Medulla oblongata (tissue), 1 donor: ENCODE measurements around the gene TIMM22.
A peak's percentile ranks its signal among the peaks of the same experiment; 100 is the strongest.
"Not testable (repeated sequence)": the region's sequence is repeated elsewhere in the genome, so short reads cannot be mapped to it uniquely, and the experiment has no call there.

Experiments used
- DNase-seq: peaks from one replicate; pipeline ENCODE4 v3.0.0-alpha.2; 2015; ENCODE audit errors: extremely low spot score

TIMM22 gene

DNA sequence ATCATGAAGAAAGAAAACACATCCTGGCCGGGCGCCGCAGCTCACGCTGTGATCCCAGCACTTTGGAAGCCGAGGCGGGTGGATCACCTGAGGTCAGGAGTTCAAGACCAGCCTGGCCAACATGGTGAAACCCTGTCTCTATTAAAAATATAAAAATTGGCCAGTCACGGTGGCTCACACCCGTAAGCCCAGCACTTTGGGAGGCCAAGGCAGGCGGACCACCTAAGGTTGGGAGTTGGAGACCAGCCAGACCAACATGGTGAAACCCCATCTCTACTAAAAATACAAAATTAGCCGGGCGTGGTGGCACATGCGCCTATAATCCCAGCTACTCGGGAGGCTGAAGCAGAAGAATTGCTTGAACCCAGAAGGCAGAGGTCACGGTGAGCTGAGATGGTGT lies 25.1 kb upstream of the TIMM22 start:
- DNase-seq = not testable (repeated sequence)

DNA sequence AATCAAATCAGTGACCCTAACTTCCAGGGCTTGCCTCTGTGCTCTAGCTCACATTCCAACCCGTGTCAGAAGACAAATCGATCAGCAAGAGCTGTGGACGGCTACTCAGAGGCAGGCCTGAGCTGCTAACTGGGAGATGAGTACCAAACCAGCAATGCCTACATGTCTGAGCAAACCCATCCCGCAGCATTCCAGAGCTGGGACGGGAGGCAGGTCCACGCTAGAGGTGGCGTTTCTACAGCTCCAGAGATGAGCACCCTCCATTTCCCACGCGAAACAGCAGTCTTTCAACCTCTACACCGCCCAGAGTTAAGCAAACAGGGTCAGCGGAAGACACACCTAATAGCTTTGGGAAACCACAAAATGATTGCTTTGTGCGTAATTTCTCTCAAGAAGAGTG lies 23.9 kb upstream of the TIMM22 start:
- no peak for DNase-seq

DNA sequence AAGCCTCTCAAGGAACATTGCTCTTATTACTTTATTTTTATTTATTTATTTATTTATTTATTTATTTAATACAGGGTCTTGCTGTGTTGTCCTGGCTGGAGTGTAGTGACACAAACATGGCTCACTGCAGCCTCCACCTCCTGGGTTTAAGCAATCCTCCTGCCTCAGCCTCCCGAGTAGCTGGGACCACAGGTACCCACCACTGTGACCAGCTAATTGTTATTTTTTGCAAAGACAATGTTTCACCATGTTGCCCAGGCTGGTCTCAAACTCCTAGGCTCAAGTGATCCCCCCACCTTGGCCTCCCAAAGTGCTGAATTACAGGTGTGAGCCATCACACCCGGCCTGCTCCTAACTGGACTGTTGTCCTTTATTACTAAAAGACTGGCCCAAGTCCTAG lies 22.2 kb upstream of the TIMM22 start:
- DNase-seq = not testable (repeated sequence)

DNA sequence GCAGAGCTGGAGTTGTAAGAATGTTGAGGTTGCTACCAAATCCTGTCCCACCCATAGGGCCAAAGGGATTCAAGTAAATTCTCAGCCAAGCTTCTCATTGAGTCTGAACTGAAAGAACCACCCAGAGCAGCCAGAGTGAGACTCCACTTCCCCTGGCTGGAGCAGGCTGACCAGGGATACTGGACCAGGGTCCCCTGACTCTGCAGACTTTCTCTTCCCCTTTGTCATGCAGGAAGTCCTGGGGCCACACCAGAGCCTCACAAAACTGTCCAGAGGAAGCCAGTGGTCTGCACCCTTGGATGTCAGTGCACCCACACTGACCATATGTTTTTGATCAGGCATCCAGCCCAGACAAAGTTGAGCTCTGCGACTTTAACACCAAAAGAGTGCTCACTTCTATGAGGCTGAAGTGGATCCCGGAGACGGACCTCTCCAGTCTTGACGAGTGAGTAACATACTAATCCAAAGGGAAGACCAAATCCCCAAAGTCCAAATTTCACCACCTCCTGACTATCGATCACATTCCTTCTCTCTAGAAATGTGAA lies 21.5 kb upstream of the TIMM22 start:
- DNase-seq = peak; percentile 67

DNA sequence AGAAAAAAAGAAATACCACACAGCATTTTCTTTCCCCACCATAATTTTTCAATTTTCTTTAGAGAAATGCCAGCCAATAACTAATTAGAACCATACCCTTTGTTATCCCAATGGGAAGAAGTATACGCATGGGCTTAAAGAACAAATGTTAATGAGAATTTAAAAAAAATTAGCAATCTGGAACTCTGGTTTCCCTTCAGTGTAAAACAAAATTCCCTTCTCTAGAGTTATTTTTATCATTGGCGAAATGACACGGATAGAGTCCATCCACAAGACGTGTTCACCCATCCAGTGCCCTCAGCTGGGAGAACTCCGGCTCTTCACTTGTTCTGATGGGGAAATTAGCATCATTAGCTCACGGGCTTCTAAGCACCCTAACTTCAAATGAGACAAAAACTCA lies 20.6 kb upstream of the TIMM22 start:
- no peak for DNase-seq

DNA sequence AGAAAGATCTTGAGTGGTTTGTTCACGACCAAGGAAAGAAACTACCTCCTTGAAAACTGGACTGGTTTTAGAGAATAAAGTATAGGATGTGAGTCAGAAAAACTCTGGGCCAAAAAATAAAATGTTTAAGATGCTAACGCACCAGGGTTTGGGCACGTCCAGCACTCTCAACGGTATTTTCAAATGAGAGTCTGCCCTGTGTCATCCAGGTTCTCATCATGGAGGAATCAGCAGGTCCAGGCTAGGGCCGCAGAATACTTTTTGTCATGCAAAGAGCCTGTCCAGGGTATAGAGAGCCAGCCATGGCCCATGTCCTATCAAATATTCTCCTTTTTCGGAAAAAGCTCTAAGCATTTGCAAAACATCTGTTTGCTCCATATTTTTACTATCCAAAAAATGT lies 19.8 kb upstream of the TIMM22 start:
- no peak for DNase-seq

DNA sequence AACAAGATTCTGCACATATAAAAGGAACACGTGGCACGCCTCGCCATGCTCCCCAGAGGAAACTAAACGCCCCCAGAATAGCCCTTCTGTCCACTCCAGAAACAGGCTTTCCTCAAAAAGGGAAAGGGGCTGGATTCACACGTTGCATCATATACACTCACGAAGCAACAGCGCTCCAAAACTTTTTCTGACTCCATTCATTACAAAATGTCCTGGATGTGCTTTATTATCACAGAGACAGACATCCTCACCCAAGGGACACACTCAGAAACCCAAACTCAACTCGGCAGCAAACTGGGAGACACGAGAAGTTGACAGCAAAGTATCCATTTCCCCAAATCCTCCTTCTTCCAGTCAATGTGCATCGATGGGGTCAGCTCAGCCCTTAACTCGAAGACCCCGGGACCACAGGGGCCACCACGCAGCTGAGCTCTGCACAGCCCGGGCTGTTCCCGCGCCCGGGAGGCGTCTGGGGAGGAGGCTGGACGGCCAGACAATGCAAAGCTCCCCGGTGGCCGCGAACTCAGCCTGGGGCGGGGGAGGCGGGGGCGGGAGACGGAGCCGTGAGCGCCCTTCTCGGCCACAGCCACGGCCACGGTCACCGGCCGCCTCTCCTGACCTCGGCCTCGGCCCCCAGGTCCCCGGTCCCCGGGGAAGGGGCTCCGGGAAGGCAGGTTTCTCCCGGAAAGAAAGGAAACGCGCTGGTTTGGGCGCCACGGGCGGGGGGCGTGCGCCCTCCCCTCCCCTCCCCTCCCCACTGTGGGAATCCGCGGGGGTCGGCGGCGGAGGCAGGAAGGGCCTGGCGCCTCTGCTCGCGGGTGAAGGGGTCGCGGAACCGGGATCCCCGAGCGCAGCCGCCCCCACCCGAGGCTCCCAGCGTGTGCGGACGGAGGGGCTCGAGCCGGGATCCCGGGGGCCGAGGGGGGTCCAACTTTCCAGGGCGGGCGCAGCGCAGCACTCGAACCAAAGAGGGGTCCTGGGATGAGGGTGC lies 18.5 kb upstream of the TIMM22 start:
- DNase-seq = no peak

DNA sequence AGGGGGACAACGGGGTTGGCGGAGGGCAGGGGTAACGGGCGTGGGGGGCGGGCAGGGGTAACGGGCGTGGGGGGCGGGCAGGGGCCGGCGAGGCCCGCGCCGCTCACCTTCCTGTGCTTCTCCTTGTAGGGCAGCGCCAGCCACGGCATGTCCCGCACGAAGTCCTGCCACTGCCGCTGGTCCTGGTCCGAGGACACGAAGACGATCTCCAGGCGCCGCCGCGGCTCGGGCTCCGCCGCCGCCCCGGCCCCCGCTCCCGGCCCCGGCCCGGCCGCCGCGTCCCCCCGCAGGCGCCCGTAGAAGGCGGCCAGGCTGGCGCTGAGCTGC lies 17.8 kb upstream of the TIMM22 start:
- no peak for DNase-seq

DNA sequence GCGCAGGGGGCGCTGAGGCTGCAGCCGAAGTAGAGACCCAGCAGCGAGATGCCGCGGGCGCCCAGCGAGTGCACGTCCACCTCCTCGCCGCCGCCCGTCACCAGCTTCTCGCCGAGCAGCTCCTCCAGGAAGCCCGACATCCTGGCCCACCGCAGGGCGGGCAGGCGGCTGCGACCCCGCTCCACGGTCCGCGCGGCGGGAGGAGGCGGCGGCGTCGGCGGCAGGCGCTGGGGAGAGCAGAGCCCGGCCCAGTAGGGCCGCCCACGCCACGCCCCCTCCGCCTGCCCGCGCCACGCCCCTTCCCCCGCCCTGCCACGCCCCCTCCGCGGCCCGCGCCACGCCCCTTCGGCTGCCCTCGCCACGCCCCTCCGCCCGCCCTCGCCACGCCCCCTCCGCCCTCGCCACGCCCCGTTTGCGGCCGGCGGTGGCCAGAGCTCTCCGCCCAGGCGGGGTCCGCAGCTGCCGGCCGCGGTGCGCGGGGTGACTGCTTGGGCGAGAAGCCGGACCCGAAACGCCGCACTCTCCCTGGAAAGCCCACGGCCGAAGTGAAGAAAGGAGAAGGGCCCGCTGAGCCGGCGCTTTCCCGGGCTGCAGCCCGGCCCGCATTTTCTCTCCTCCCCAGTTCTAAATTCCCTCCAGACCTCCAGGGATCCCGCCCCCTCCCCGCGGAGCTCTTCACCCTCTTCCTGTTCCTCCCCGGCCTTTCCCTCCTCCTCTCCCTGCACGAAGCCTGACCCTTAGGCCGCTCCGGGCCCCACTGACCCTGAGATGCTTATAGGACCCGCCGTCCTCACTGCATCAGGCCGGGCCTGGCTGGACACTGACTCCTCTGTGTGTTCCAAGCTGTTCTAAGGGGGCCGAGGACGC lies 17.2 kb upstream of the TIMM22 start, which contains the start of gene NXN:
Gene NXN (minus strand): TSS at position 238 of the 867 bp plus-strand sequence.
- peak; percentile 80 for DNase-seq

DNA sequence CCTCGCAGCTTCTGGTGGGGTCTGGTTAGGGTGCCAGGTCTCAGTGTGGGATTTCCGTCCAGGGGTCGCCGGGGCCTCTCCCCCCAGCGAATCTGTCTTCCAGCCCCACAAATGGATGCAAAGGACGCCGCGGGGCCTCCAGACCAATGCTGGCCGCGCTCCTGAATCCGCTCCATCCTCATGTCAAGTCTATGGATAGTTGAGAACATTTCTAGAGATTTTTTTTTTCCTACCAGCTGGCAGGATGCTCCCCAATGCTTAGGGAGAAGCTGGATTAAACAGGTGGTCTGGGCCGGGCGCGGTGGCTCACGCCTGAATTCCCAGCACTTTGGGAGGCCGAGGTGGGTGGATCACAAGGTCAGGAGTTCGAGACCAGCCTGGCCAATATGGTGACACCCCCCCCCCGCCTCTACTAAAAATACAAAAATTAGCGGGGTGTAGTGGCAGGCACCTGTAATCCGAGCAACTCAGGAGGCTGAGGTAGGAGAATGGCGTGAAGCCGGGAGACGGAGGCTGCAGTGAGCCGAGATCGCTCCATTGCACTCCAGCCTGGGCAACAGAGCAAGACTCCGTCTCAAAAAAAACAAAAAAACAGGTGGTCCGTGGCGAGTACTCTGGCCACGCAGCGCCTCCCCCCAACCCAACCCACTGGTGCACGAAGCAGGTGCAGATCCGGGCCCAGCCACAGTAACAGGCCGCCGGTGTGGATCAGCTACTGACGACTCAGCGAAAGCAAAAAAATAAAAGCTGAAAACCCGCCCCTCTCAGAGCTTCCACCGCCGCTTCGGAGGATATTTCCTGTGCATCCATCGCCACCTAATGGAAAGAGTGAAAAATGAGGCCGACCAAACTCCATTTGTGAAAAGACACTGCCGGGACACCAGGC lies 16.3 kb upstream of the TIMM22 start:
- DNase-seq = peak; percentile 96

DNA sequence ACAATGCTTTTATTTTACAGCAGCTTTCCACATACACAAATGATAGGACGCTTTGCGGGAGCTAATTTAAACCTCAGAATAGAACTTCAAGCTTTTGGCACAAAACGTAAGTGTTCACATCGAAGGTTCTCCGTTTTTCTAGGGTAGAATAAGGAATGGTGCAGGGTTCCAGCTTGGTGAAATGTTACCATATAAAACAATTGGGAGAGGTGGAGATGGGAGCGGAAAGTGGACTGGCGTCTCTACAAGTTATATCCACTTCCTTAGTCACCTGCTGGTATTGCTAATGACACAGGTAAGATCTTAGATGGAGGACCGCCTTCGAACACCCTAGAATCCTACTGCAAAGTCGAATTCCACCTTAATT lies 15.7 kb upstream of the TIMM22 start:
- no peak for DNase-seq

DNA sequence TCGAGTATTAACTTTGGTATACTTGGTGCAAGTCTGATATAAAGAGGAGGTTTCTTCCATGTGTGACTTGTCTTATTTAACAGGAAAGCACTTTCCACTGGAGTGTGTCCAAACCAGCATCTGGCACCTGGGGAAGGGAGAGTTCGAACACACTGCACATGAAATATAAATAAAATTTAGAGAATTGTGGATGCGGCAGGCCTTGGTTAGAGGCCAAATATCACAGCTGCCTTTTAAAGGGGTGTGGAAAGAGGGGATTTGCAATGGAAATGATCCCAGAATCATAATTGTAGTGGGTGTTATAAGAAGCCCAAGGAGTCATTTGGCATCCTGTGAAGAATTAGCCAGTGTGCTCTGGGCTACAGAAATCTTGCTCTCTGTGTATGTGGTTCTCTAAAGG lies 13.0 kb upstream of the TIMM22 start:
- no peak for DNase-seq

DNA sequence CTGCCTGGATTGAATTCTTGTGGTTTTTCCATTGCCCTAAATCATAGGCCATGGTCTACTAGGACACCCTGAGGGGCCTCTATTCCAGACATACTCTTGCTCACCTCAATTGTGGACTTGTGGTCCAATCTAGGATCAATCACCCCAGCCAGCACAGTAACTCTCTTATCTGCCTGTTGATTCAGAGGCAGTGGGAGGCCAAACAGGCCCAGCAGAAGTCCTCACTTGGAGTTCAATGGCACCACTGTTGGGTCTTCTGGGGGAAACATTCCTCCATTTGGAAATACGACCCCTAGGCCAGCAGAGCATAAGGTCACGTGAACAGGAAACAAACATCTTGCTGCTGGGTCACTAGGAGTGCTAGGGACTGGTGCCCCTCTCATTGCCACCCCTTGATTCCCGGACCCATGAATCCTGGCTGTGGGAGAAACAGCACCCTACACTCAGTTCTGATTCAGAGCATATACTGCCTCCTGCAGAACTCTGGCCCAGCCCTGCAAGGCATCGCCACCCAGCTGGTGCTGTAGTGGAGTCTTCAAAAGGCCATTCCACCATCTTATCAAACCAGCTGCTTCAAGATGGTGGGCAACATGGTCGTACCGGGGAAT lies 10.5 kb upstream of the TIMM22 start:
- no peak for DNase-seq

DNA sequence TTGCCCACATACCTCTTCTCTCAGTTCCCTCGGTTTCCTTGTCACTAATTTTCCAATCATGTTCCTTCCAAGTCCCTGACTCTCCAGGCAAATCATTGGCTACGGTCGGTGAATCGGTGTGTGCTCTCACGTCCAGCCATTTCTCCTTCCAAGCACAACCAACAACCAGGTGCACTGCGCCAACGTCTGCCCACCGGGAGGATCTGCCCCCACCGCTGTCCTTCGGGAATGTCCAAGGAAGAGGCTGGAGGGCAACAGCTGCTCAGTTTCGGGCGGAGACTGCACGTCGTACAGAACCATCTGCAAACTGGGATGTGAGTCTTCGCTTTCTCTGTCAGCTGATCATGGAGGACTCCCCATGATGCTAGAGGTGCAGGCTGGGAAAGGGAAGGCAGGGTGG lies 9.0 kb upstream of the TIMM22 start:
- DNase-seq = no peak

DNA sequence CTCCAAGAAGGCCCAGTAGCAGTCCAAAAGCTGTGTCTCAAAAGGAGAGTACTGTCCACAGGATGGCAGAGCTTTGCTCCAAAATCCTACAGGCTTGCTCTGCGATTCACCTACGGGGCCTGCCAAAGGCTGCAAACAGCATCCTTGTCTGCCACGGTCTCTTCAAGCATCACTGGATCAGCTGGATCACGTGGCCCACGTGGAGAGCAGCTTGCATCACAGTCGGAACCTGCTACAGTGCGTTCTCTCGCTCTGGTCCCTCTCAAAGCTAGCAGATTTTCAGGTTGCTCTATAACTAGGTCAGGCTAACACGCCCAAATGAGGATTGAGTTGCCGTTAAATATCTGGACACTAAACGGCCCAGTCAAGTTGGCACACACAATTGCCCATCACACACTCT lies 8.4 kb upstream of the TIMM22 start:
- no peak for DNase-seq

DNA sequence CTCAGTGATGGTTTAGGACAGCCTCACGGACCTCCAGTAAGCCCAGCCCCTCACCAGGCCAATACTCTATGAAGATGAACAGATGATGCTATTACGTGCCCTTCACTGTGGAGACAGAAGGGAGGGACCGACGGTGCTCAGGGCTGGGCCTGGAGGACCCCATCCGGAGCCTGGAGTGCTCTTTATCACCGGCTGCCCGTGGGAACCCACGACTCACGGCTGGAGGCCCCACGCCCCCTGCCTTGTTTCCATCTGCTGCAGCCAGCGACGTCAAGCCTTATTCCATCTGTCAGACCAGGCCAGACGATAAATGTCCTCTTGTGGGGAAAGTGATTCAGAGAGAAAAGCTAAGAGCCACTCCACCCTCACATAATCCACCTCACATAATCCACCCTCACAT lies 4.0 kb upstream of the TIMM22 start:
- DNase-seq = no peak

DNA sequence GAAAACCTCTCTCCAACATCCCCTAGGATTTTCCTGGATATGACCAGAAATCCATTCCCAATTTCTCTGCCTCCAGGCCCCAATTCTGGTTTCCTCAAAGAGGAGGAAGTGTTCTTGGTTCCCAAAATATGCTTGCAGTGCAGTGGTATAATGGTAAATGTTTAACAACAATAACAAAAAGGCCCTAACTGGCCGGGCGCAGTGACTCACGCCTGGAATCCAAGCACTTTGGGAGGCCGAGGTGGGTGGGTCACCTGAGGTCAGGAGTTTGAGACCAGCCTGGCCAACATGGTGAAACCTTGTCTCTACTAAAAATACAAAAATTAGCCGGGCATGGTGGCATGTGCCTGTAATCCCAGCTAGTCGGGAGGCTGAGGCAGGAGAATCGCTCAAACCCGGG lies 1.6 kb upstream of the TIMM22 start:
- DNase-seq = not testable (repeated sequence)

DNA sequence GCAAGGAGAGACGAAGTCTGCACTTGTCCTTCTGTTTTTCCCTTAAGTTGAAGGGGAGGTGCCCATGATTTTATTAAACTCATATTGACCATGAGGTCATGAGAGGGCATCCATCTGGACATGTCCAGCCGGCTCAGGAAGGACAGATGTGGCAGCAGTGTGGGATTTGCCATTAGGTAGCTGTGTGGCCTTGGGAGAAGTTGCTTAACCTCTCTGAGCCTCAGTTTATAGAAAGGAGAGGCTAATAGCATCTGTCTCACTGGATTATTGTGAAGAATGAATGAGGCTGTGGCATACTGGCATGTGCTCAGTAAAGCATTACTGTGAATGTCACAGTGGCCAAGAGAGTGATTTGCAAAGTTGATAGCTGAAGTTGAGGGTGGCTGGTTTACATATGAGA lies 1.2 kb downstream of the TIMM22 start:
- no peak for DNase-seq

DNA sequence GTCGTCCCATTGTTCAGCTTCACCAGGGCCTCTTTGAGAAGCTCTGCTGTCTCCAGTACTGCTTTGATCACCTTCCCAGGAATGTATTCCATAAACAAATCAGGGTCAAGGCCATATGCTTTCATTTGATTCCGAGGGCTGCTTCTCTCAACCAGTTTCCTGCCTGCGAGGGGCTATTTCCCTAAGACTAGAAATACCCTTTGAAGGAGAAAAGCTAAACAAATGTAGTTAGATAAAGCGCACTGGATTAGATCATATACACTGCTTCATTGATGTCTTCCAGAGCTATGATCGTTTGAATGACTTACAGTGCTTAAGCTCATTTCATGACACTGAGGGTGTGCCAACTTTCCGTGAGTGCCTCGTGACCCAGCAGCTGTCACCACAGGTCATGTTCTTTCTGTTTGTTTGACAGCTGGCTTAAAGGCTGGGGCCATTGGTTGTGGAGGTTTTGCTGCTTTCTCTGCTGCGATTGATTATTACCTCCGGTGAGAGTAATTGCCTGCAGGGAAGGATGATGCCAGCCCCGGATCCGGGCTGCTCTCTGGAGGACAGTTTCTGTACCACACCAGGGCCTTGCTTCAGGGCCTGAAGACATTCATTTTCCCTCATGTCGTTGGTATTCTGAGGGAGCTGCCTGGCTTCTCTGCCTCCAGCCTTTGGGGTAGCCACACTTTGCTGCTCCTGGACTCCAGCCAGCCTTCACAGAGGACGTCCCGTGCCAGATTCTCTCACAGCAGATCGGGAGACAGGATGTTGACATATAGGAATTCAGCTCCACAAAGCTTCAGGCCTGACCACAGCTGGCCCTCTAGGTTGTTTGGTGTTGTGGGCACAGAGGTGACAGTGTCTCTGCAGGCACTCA lies 3.9 kb downstream of the TIMM22 start:
- DNase-seq = no peak
